OCI-LY3 (cell line): ENCODE measurements around the gene CSF2.

ENCODE experiments used
- EZH2phosphoT487 ChIP-seq: fragments of 200-600 bp; shearing (Covaris generic); IDR thresholded peaks from 2 replicates; pipeline ENCODE4 v1.6.1; 2018; ENCODE audit warnings: antibody characterized with exemption, mixed run types, low read depth
- TF ChIP-seq, protein P1 (sequence below): fragments of 200-600, 300-600 bp; sonication (generic); IDR thresholded peaks from 2 replicates; pipeline ENCODE4 v1.5.1; 2014; ENCODE audit warnings: antibody characterized with exemption, low read length, low read depth

DNA sequence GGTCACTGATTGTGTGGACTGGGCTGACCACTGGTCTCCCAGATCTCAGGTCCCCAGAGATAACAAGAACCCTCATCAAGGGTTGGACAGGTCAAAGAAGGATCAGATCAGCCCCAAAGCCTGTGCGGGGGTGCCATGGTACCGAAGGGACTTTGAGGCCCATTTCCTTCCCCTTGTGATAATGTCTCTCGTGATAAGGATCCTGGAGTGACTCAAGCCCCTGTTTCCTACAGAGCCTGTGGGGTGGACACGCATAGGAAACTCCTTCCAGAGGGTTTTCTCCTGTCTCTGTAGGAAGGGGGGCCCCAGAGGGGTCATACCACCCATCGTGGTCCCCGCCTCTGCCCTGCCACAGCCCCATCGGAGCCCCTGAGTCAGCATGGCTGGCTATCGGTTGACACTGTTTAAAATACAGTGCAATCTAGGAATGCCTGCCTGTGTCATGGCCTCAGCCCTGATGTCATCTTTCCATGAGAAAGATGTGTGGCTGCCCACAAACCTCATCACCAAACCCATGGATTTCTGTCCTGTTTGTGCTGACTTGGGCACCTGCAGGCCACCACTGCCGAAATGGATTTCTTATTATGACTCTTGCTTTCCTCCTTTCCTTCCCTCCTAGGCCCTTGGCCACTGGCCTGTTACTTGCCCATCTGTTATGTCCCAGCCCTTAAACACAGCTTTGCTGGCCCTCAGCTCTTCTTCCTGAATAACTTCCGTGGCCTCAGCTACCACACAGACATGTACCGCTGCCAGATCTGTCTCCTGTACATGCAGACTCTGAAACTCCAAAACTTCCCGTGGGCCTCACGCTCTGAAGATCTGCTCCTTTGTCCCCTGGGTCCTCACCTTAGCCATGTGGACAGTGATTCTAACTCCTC, 2.9 kb upstream of the CSF2 start:
- TF ChIP-seq, protein P1, sequence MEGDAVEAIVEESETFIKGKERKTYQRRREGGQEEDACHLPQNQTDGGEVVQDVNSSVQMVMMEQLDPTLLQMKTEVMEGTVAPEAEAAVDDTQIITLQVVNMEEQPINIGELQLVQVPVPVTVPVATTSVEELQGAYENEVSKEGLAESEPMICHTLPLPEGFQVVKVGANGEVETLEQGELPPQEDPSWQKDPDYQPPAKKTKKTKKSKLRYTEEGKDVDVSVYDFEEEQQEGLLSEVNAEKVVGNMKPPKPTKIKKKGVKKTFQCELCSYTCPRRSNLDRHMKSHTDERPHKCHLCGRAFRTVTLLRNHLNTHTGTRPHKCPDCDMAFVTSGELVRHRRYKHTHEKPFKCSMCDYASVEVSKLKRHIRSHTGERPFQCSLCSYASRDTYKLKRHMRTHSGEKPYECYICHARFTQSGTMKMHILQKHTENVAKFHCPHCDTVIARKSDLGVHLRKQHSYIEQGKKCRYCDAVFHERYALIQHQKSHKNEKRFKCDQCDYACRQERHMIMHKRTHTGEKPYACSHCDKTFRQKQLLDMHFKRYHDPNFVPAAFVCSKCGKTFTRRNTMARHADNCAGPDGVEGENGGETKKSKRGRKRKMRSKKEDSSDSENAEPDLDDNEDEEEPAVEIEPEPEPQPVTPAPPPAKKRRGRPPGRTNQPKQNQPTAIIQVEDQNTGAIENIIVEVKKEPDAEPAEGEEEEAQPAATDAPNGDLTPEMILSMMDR: no peak
- no peak for TF ChIP-seq EZH2phosphoT487
